C4-2B (cell line): ENCODE results near the gene ZNF883.

ENCODE experiments used
- H3K27ac ChIP-seq: fragments of 450-650 bp; 2 replicates; pipeline ENCODE4 v1.5.1; 2017
- CTCF ChIP-seq: fragments of 450-650 bp; conservative IDR thresholded peaks from 2 replicates; pipeline ENCODE4 v1.5.1; 2017; ENCODE audit warnings: mild to moderate bottlenecking
- ZFX ChIP-seq: fragments of 450-650 bp; IDR thresholded peaks from 2 replicates; pipeline ENCODE4 v1.6.1; 2017

ZNF883 gene

GRCh38 chr9:112955550-112955949 lies 56.4 kb downstream of the ZNF883 start:
- H3K27ac ChIP-seq = no peak overlapping the region
- no peak for TF ChIP-seq ZFX
- no peak for TF ChIP-seq CTCF

- no peak for TF ChIP-seq ZFX
- peak; percentile 79 for TF ChIP-seq CTCF
Observed at GRCh38 chr9:112945620-112946208, 66.3 kb downstream of the ZNF883 start.

GRCh38 chr9:112939418-112939817 lies 72.6 kb downstream of the ZNF883 start:
- H3K27ac ChIP-seq = no peak overlapping the region
- TF ChIP-seq ZFX = no peak
- TF ChIP-seq CTCF = no peak

More at GRCh38 chr9:112945620-112946208, 66.3 kb downstream of the ZNF883 start:
- no peak overlapping the region for H3K27ac ChIP-seq

- H3K27ac ChIP-seq = no peak overlapping the region
- no peak for TF ChIP-seq CTCF
- TF ChIP-seq ZFX = no peak
Observed at GRCh38 chr9:112933696-112934095, 78.3 kb downstream of the ZNF883 start.

- H3K27ac ChIP-seq = no peak overlapping the region
- TF ChIP-seq ZFX = no peak
- peak; percentile 81 for TF ChIP-seq CTCF
Observed at GRCh38 chr9:112925058-112925641, 86.8 kb downstream of the ZNF883 start.

GRCh38 chr9:112921549-112921948 lies 90.4 kb downstream of the ZNF883 start:
- TF ChIP-seq CTCF (peak; percentile 56), ZFX (no peak)
- H3K27ac ChIP-seq = no peak overlapping the region

GRCh38 chr9:112917987-112918362 lies 94.0 kb downstream of the ZNF883 start:
- no peak for TF ChIP-seq CTCF

More at GRCh38 chr9:112917987-112918362, 94.0 kb downstream of the ZNF883 start:
- H3K27ac ChIP-seq = no peak overlapping the region
